ENCODE results near the gene DNER. TPM values are rescaled to one million over a fixed set of nuclear protein-coding genes. Genes with fewer than 3 reads are reported as not detected.
A peak's percentile ranks its signal among the peaks of the same experiment; 100 is the strongest.

The DNER gene
- total and polyA plus RNA-seq, 8 donors = 0.06 to 2.4 (median 1.9) TPM

GRCh38 chr2:229407170-229407569 is 307.2 kb downstream of the DNER start:
- TF ChIP-seq CTCF (IDR thresholded peaks at IDR 0.05) = no peak
- no peaks in the 10 kb centered on the region for H3K9me3 ChIP-seq
- H3K4me1 ChIP-seq = peaks cover 5 to 36% of the 10 kb centered on the region in 2 donors
- H3K36me3 ChIP-seq = no peaks in the 10 kb centered on the region
- no peak overlapping the region for H3K4me3 ChIP-seq
- H3K27ac ChIP-seq = peak overlapping the region; percentile 78 to 79
- DNase-seq = peak in 1 of 4 donors; percentile 81
- H3K27me3 ChIP-seq = no peaks in the 10 kb centered on the region
- intact Hi-C loops (cut with DNase I) = no loop called here
- peak; percentile 83 for ATAC-seq

- no peaks in the 10 kb centered on the region for H3K27me3 ChIP-seq
- H3K27ac ChIP-seq = no peak overlapping the region
- H3K4me3 ChIP-seq = no peak overlapping the region
- peaks cover 5 to 39% of the 10 kb centered on the region in 2 donors for H3K4me1 ChIP-seq
- intact Hi-C loops (cut with DNase I) = no loop called here
- H3K9me3 ChIP-seq = no peaks in the 10 kb centered on the region
- ATAC-seq = no peak
- DNase-seq = no peak
- H3K36me3 ChIP-seq = no peaks in the 10 kb centered on the region
- TF ChIP-seq CTCF (IDR thresholded peaks at IDR 0.05) = no peak
Measured at GRCh38 chr2:229405796-229406195, 308.6 kb downstream of the DNER start.

GRCh38 chr2:229403296-229403695 is 311.1 kb downstream of the DNER start:
- DNase-seq (no peak), ATAC-seq (no peak)
- Histone ChIP-seq H3K9me3 (no peaks in the 10 kb centered on the region), H3K4me1 (peaks cover 0 to 28% of the 10 kb centered on the region in 2 donors), H3K4me3 (no peak overlapping the region), H3K36me3 (no peaks in the 10 kb centered on the region), H3K27ac (no peak overlapping the region), H3K27me3 (no peaks in the 10 kb centered on the region)
- intact Hi-C loops (cut with DNase I) = no loop called here
- no peak for TF ChIP-seq CTCF (IDR thresholded peaks at IDR 0.05)

GRCh38 chr2:229401171-229401865 is 313.0 kb downstream of the DNER start:
- no peak for DNase-seq
- no peak for TF ChIP-seq CTCF (IDR thresholded peaks at IDR 0.05)
- Histone ChIP-seq H3K9me3 (no peaks in the 10 kb centered on the region), H3K36me3 (no peaks in the 10 kb centered on the region), H3K4me1 (peaks cover 0 to 8% of the 10 kb centered on the region in 2 donors), H3K27ac (no peak overlapping the region), H3K4me3 (no peak overlapping the region), H3K27me3 (no peaks in the 10 kb centered on the region)
- intact Hi-C loops (cut with DNase I) = no loop called here
- no peak for ATAC-seq

- DNase-seq (no peak), ATAC-seq (no peak)
- Histone ChIP-seq H3K36me3 (no peaks in the 10 kb centered on the region), H3K4me3 (no peak overlapping the region), H3K27me3 (no peaks in the 10 kb centered on the region), H3K27ac (no peak overlapping the region), H3K9me3 (peaks cover 0 to 7% of the 10 kb centered on the region in 2 donors), H3K4me1 (no peaks in the 10 kb centered on the region)
- intact Hi-C loops (cut with DNase I) = no loop called here
- TF ChIP-seq CTCF (IDR thresholded peaks at IDR 0.05) = no peak
Measured at GRCh38 chr2:229393926-229394325, 320.4 kb downstream of the DNER start.
